Posterior vena cava (tissue), 2 donors: ENCODE results near the gene GPAT2. TPM values are rescaled to one million over a fixed set of nuclear protein-coding genes. Genes with fewer than 3 reads are reported as not detected.
"Not testable (repeated sequence)": the region's sequence is repeated elsewhere in the genome, so short reads cannot be mapped to it uniquely, and the experiment has no call there.

Experiments used
- DNase-seq: peaks from one replicate; pipeline ENCODE4 v3.0.0-alpha.2; 2020; ENCODE audit warnings: low spot score
- intact Hi-C, 2 donors: fragments of 100-400 bp; cut with DNase I; formaldehyde crosslinking; loops; one replicate each; pipeline versions ENCODE4 v1.14.1 to v1.14.2; 2022 to 2023
- total RNA-seq, 2 donors: library from RNA; stranded (reverse); fragmentation: NEBNext Ultra II Directional; extraction: Animal tissue kit (Norgen Biotek cat#: 25700); gene quantifications; one replicate each; pipeline ENCODE4 v1.2.1, GENCODE V29; 2021
- donor health status: DM: yes; HTN: yes; CAD: no.
- donor health status: DM: yes; HTN: yes; CAD: no.

The GPAT2 gene
- total RNA-seq, 2 donors from 2014 or later: 6.0 to 10.0 TPM

DNA sequence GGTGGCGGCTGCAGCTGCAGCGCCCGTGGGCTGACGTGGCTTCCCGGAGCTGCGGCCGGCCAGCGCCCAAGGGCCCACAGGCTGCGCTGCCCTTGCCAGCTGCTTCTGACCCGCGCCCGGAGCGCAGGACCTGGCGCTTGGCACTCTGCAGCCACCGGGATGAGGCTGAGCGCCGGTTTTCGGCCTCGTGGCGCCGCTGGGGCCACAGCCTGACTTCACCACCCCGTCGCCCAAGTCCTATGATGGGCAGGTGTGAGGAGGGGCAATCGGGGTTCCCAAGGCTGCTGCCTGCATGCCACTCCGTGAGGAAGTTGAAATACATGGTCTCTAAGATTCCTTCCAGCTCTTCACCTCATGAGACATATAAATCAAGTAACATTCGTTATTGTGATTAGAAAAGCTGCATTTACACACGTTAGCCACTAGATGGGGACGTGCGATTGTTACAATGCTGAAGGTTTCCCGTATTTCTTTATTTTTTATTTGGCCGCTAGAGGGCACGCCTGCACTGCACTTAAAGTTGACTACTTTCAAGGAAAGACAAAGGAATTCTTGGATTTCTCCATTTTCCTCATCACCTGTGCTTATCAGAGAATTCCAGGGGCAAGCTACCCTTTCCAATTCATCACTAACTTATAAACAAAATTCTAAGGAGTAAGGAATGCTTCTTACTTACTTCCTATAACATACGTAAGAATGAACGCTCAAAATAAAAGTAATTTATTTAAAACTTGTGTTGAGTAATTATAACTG, 42.0 kb downstream of the GPAT2 start:
- DNase-seq, intact Hi-C loops: not testable (repeated sequence)

DNA sequence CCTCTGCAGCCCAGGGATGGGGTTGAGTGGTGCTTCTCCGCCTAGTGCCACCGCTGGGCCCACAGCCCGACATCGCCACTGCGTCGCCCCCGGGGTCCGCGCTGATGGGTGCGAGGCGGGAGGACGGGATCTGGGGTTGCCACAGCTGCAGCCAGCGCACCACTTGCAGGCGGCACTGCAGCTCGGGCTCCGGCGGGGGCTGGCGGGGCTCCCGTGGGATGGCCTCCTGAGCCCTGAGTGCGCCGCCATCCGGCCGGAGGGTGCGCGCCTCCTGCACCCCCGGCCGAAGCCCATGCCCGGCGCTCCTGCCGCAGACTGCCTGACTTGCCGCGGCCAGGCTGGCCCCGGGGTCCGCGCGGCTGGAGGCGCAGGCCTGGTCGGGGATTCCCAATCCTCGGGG, 42.6 kb downstream of the GPAT2 start:
- DNase-seq, intact Hi-C loops: not testable (repeated sequence)

- DNase-seq, intact Hi-C loops: not testable (repeated sequence)
Observed at GRCh38 chr2:95991351-95992094, 43.2 kb downstream of the GPAT2 start, which contains the start of gene ANKRD36C. ANKRD36C (minus strand) TSS chr2:95991824; CDS start chr2:95991708, 116 bp downstream.

- intact Hi-C loops, DNase-seq: not testable (repeated sequence)
Observed at GRCh38 chr2:95990884-95991283, 43.8 kb downstream of the GPAT2 start.

Other genes starting within 250 kb of the GPAT2 start
- gene ANKRD36C, start 43.1 kb downstream of the GPAT2 start, total RNA-seq: 10 to 100 TPM; 36.0 to 37.2 TPM
- gene ADRA2B, start 81.7 kb upstream of the GPAT2 start, total RNA-seq: 1 to 10 TPM; 4.1 to 7.1 TPM
- not detected for gene ASTL, start 103.6 kb upstream of the GPAT2 start, total RNA-seq
- 1 to 10 TPM; 3.5 to 3.8 TPM for gene DUSP2, start 110.5 kb upstream of the GPAT2 start, total RNA-seq
- 10 to 100 TPM; 68.0 to 71.4 TPM for gene STARD7, start 173.9 kb upstream of the GPAT2 start, total RNA-seq
- gene TMEM127, start 231.1 kb upstream of the GPAT2 start, total RNA-seq: 10 to 100 TPM; 49.2 to 52.4 TPM
- 10 to 100 TPM; 41.9 to 46.4 TPM for gene CIAO1, start 231.3 kb upstream of the GPAT2 start, total RNA-seq